ENCODE results near the gene ZNF358. TPM values are rescaled to one million over a fixed set of nuclear protein-coding genes. Genes with fewer than 3 reads are reported as not detected.

Gene ZNF358
- 10 to 100 TPM in 11 of 12 donors, not detected in 1; 30.7 to 89.4 (median 36.4) TPM for polyA plus RNA-seq (ENCODE audit: insufficient read length in 12 of 12)
- long read RNA-seq, donor 1, transcript ZNF358-202 (2 exons, 1,954 nt) = major isoform, 40 of 40 reads
- long read RNA-seq, donor 1, partial matches to known transcripts = 0 of 40 reads
- long read RNA-seq, donor 1, other reads (novel, unspliced or antisense) = 0 of 40 reads
- long read RNA-seq, donor 2, transcript ZNF358-202 (2 exons, 1,954 nt) = major isoform, 27 of 27 reads
- long read RNA-seq, donor 2, partial matches to known transcripts = 0 of 27 reads
- long read RNA-seq, donor 2, other reads (novel, unspliced or antisense) = 0 of 27 reads
- long read RNA-seq, donor 3, transcript ZNF358-202 (2 exons, 1,954 nt) = major isoform, 8 of 8 reads
- long read RNA-seq, donor 3, partial matches to known transcripts = 0 of 8 reads
- long read RNA-seq, donor 3, other reads (novel, unspliced or antisense) = 0 of 8 reads
- long read RNA-seq, donor 4, transcript ZNF358-202 (2 exons, 1,954 nt) = major isoform, 16 of 16 reads
- long read RNA-seq, donor 4, partial matches to known transcripts = 0 of 16 reads
- long read RNA-seq, donor 4, other reads (novel, unspliced or antisense) = 0 of 16 reads
- long read RNA-seq, donor 5, transcript ZNF358-202 (2 exons, 1,954 nt) = major isoform, 33 of 33 reads
- long read RNA-seq, donor 5, partial matches to known transcripts = 0 of 33 reads
- long read RNA-seq, donor 5, other reads (novel, unspliced or antisense) = 0 of 33 reads
- long read RNA-seq, donor 6, transcript ZNF358-202 (2 exons, 1,954 nt) = major isoform, 13 of 13 reads
- long read RNA-seq, donor 6, partial matches to known transcripts = 0 of 13 reads
- long read RNA-seq, donor 6, other reads (novel, unspliced or antisense) = 0 of 13 reads
- long read RNA-seq, donor 7, transcript ZNF358-202 (2 exons, 1,954 nt) = major isoform, 13 of 13 reads
- long read RNA-seq, donor 7, partial matches to known transcripts = 0 of 13 reads
- long read RNA-seq, donor 7, other reads (novel, unspliced or antisense) = 0 of 13 reads
- long read RNA-seq, donor 8, transcript ZNF358-202 (2 exons, 1,954 nt) = major isoform, 31 of 31 reads
- long read RNA-seq, donor 8, partial matches to known transcripts = 0 of 31 reads
- long read RNA-seq, donor 8, other reads (novel, unspliced or antisense) = 0 of 31 reads
- long read RNA-seq, donor 9, transcript ZNF358-202 (2 exons, 1,954 nt) = major isoform, 14 of 14 reads
- long read RNA-seq, donor 9, partial matches to known transcripts = 0 of 14 reads
- long read RNA-seq, donor 9, other reads (novel, unspliced or antisense) = 0 of 14 reads
- long read RNA-seq, donor 10, transcript ZNF358-202 (2 exons, 1,954 nt) = major isoform, 28 of 28 reads
- long read RNA-seq, donor 10, partial matches to known transcripts = 0 of 28 reads
- long read RNA-seq, donor 10, other reads (novel, unspliced or antisense) = 0 of 28 reads
- long read RNA-seq, donor 11, transcript ZNF358-202 (2 exons, 1,954 nt) = major isoform, 25 of 25 reads
- long read RNA-seq, donor 11, partial matches to known transcripts = 0 of 25 reads
- long read RNA-seq, donor 11, other reads (novel, unspliced or antisense) = 0 of 25 reads

DNA sequence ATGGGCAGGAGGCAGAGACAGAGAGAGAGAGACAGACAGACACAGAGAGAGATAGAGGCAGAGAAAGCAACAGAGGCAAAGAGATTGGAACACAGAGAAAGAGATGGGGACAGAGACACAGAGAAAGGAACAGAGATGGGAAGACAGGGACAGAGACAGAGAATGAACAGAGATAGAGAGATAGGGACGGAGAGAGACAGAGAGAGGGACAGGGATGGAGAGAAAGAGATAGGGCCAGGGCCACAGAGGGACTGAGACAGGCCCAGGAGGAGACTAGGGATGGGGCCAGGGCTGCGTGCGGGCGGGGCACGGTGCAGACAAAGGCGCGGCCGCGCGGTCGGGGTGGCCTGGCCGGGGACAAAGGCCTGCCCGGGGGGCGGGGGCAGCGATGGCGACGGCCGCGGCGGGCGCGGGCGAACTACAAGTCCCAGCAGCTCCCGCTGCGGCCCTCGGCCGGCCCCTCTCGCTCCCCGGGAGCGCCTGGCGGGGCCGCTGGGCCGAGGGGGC lies at the start of gene ZNF358:
TSS of gene ZNF358 (plus strand) at position 459 of the 507 bp plus-strand sequence. CDS start 3,140 bp downstream, outside the sequence.
- peak; percentile 71 for DNase-seq

DNA sequence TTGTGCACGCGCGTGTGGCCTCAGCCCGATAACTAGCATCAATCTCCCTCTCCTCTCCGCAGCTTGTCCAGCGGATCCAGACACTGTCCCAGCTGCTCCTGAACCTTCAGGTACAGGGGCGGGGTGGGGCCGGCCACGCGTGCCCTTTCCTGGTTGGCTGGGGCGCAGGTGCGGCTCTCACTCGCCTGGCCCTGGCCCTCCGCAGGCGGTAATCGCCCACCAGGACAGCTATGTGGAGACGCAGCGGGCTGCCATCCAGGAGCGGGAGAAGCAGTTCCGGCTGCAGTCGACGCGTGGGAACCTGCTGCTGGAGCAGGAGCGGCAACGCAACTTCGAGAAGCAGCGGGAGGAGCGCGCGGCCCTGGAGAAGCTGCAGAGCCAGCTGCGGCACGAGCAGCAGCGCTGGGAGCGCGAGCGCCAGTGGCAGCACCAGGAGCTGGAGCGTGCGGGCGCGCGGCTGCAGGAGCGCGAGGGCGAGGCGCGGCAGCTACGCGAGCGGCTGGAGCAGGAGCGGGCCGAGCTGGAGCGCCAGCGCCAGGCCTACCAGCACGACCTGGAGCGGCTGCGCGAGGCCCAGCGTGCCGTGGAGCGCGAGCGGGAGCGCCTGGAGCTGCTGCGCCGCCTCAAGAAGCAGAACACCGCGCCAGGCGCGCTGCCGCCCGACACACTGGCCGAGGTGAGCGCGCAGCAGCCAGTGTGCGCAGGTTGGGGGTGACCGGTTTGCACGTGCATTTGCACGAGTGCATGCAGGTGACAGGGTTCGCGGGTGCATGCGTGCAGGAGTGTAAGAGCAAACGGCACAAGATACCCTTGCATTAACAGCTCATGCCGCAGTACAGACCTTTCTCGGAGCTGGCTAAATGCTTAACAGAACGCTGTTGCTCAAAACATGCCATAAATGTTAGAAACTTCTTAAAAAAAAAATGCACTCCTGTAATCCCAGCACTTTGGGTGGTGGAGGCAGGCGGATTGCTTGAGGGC lies 48.6 kb upstream of the ZNF358 start:
- no peak for DNase-seq

DNA sequence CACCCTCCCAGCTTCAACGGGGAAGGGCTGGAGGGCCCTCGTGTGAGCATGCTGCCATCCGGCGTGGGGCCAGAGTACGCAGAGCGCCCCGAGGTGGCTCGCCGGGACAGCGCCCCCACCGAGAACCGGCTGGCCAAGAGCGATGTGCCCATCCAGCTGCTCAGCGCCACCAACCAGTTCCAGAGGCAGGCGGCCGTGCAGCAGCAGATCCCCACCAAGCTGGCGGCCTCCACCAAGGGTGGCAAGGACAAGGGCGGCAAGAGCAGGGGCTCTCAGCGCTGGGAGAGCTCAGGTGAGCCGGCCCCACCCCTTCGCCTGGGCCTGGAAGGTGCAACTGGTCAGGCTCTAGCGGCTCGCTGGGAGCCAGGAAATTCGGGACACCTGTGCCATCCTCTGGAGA lies 47.1 kb upstream of the ZNF358 start:
- no peak for DNase-seq

DNA sequence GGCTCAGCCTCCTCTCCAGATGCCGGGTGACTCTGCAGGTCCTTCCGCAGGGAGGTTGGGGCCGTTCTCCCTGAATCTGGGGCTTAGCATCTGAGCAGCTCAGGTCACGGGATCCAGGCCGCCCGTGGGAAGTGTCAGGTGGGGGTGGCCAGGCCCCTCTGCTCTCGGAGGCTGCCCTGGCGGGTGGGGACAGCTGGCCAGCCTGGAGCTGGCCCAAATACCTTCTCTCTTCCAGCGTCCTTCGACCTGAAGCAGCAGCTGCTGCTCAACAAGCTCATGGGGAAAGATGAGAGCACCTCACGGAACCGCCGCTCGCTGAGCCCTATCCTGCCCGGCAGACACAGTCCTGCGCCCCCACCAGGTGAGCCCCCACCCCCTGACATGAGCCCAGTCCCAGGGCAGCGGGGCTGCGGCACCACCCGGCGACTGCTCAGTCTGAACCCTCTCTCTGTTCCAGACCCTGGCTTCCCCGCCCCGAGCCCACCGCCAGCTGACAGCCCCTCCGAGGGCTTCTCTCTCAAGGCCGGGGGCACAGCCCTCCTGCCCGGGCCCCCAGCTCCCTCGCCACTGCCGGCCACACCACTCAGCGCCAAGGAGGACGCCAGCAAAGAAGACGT lies 46.1 kb upstream of the ZNF358 start:
- no peak for DNase-seq

DNA sequence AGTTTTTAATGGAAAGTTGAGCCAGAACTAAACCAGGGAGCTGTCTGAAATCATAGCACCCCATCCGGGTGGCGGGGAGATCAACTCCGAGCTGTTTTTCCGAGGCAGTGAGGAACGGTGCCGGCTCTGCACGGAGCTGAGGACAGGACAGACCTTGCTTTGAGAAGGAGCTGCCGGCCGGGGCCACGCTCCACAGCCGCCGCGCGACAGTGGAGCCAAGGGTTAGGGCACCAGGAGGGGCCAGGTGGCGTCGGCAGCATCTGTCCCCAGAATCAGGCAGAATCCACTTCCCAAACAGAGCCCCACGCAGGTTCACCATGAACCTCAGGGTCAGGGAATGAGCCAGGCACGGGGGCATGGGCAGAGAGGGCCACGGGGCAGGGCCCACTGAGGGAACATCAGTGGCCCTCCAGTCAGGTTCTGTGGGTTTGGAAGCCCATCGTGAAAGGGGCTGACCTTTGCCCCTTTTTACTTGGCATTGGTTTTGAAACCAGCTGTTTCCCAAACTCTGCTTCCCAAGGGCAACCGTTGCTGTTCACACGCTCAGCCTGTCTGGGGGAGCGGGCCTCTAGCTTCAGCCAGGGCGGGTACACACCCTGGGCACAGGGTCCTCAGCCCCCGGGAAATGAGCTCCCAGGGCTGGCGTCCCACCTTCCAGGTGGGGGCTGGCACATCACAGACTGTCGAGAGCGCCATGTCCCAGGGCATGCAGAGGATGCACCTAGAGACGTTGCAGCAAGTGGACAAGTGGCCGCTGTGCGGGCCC lies 45.2 kb upstream of the ZNF358 start:
- DNase-seq = no peak

DNA sequence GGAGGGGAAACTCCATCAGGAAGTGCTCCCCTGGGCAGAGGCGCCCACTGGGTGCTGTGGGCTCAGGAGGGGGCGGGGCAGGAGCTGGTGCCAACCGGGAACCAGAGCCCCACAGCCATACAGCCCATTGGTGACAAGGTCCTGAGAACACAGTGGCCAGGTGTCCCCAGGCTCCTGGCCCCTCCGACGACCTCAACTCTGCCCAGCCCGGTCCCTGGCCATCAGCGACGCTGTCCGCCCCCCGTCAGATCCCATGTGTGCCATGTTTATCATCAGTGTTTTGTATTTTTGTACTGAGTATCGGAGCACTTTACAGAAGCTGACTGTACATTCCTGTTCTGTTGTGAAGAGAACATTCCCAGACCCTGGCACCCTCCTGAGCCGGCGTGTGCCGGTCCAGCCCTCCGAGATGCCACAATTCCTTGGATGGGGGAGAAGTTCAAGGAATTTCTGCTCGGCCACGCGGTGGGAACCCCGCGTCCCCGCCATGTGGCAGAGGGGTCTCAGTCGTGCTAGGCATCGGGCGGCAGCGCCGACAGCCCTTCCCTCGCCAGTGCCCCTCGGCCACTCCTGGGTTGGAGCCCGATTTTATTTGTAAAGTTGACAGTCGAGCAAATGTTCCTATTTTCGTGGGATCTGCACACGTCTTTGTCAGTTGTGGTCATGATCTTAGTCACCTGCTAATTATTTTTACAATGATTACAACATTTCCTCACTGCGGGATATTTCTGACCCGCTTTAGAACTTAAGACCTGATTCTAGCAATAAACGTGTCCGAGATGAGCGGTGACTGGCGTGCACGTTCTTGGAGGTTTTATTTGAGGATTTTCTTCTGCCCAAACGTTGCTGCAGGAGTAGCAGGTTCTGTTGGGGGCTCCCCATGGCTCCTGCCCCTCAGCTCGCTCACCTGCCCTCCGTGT lies 43.9 kb upstream of the ZNF358 start:
- no peak for DNase-seq

DNA sequence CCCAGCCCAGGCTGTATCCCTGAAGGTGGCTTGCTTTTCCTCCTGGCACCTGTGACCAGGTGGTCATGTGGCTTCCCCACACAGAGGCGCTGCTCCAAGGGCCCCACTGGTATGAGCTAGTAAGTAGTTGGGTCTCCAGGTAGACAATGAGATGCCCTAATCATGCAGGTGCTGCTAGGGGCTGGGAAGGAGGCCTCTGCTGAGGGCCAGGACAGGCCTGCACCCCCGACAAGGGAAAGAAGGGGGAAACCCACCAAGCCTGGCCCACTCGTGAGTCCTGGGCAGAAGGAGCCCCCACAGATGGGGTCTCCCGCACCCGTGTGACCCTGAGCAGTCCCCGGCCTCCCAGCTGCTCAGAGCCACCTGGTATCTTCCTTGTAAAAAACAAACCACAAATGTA lies 40.2 kb upstream of the ZNF358 start:
- no peak for DNase-seq

DNA sequence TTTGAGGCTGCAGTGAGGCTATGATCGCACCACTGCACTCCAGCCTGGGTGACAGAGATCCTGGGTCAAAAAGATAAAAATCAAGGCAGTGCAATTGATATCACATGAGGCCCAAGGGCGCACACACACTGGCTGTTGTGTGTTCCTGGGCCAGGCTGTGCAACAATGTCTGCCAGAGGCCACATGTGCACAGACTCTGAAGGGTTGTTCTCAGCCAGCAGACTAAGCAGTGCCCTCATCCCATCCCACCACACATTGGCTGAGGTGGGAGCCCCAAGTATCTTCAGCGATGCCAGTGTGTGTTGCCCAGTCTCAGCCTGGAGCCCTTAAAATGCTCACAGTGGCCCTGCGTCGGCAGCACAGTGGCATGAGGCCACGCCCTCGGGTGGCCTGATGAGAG lies 39.7 kb upstream of the ZNF358 start:
- no peak for DNase-seq

GRCh38 chr19:7476777-7477494 lies 39.0 kb upstream of the ZNF358 start:
- no peak for DNase-seq

DNA sequence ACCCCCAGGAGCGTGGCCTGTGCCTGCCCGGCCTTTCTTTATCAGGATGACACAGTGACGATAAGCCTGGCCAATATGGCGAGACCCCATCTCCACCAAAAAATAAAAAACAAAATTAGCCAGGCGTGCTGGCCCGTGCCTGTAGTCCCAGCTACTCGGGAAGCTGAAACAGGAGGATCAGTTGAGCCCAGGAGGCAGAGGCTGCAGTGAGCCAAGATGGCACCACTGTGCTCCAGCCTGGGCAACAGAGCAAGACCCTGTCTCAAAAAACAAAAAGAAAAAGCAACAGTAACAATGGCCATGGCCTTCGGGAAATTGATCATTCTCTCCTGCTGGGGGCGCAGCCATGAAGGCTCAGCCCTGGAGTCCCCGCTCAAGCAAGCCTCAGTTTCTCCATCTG lies 38.1 kb upstream of the ZNF358 start:
- no peak for DNase-seq

DNA sequence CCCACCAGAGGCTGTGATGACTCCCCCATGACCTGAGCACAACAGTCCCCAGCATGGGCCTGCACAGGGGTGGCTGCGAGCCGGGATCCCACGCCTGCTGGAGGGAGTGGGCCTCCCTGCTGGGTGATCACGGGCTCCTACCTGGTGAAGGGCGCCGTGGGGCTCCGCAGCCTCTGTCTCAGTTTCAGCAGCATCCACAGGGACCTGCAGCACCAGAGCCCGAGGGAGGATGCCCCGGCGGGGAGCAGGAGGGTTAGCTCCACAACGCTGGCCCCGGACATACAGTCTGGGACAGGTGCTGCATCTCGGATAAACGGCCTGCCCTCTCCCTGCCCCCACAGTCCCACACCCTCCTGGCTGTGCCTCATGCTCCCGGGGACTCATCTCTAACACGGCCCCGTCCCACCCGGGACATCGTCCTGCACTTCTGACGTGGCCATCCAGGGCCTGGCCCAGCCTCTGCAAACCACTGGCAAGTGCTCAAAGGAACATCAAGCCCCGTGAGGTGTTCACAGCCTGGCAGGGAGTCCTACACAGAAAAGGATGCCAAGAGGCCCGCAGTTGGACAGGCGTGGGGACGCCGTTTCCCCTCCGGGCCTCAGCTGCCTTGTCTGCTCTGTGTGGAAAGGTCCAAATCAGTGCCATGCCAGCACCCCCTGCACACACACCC lies 37.6 kb upstream of the ZNF358 start:
- DNase-seq = no peak

GRCh38 chr19:7478843-7479227 lies 37.1 kb upstream of the ZNF358 start:
- DNase-seq = no peak

DNA sequence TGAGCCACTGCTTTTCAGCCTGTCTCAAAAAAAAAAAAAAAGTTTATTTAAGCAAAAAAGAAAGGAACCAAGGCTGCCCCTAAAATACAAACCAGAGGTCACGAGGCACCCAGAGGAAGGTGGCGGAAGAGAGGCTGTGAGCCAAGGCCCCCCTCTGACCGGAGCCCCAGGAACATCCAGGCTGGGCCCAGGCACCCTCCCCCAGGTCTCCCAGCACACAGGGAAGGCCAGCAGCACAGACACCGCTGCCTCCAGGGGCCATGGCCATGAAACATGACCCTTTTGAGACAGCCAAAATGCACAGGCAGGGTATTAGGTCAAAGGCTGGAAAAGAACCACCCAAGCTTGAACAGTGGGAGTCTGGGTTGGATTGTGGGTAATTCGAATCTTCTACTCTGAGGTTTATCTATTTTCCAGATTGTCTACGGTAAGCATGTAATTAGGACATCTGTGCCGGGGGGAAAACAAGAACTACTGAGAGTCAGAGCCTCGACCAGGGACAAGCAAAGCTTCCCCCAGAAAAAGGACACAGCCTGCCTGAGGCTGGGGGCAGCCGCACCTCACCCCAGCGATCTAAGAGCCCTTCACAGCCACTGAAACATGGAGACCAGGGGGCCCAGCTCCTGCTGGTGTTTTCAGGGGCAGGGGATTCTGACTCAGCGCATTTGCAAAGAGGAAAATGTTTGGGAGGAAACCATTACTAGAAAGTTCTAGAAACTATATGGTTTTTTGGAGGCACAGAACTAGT lies 35.5 kb upstream of the ZNF358 start:
- DNase-seq = no peak

DNA sequence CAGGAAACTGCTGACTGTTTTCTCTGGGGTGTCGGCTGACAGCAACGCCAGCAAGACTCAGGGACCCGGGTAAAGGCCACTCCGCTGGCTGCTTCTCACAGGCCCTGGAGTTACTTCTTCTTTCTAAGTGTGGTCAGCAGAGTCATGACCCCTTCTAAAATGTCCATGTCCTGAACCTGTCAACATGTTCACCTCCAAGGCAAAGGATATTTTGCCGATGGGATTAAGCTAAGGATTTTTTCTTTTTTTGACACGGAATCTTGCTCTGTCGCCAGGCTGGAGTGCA lies 35.0 kb upstream of the ZNF358 start:
- DNase-seq = no peak

GRCh38 chr19:7482584-7483439 lies 33.1 kb upstream of the ZNF358 start:
- no peak for DNase-seq

Measured in muscle of arm (tissue), 14 donors.